PC-9 (cell line): ENCODE results near the gene PTGES2. TPM values are rescaled to one million over a fixed set of nuclear protein-coding genes. Genes with fewer than 3 reads are reported as not detected.

Experiments used
- BruUV-seq: library from RNA; stranded (reverse); fragments of 400-500 nt; replicated peaks from 2 replicates; lab custom pipeline; 2021; lab: Mats Ljungman, UMichigan
- CTCF ChIA-PET: fragments of 300-600 bp; sonication (Branson Sonifier 250); formaldehyde crosslinking; loops from one replicate; lab custom pipeline; 2022; ENCODE audit warnings: antibody characterized with exemption; lab: Charles Lee
- POLR2A ChIA-PET: fragments of 300-600 bp; sonication (Branson Sonifier 250); formaldehyde crosslinking; loops from one replicate; lab custom pipeline; 2022; ENCODE audit warnings: antibody characterized with exemption; ENCODE audit not compliant: unreplicated experiment; lab: Charles Lee
- DNase-seq, 2 experiments: peaks; one replicate each; pipeline versions ENCODE4 v3.0.0 to v3.0.0-alpha.2; 2015 to 2022; ENCODE audit warnings: mixed read lengths in 1 of 2
- H2AFZ ChIP-seq: fragments of 200-600 bp; sonication (generic); 2 replicates; pipeline ENCODE4 v1.8.1; 2017; ENCODE audit warnings: antibody characterized with exemption
- H3F3A ChIP-seq: fragments of 200-600 bp; sonication (generic); 2 replicates; pipeline ENCODE4 v1.8.1; 2017; ENCODE audit warnings: antibody characterized with exemption, mild to moderate bottlenecking, low read depth; ENCODE audit not compliant: insufficient read depth
- H3K27ac ChIP-seq: fragments of 200-600 bp; sonication (generic); 2 replicates; pipeline ENCODE4 v1.6.1; 2016; ENCODE audit warnings: mixed run types
- H3K27me3 ChIP-seq: fragments of 200-600 bp; sonication (generic); 2 replicates; pipeline ENCODE4 v1.6.1; 2016; ENCODE audit warnings: low read depth, mixed run types; ENCODE audit not compliant: insufficient read depth
- H3K36me3 ChIP-seq: fragments of 200-600 bp; sonication (generic); 2 replicates; pipeline ENCODE4 v1.6.1; 2016; ENCODE audit warnings: low read depth, mixed run types
- H3K4me1 ChIP-seq: fragments of 200-600 bp; sonication (generic); replicated peaks from 2 replicates; pipeline ENCODE4 v1.6.1; 2016; ENCODE audit warnings: mixed run types; ENCODE audit not compliant: insufficient read depth
- H3K4me2 ChIP-seq: fragments of 200-600 bp; sonication (generic); 2 replicates; pipeline ENCODE4 v1.6.1; 2017; ENCODE audit warnings: mixed run types
- H3K4me3 ChIP-seq: fragments of 200-600 bp; sonication (generic); 2 replicates; pipeline ENCODE4 v1.6.1; 2016; ENCODE audit warnings: mixed run types
- H3K79me2 ChIP-seq: fragments of 200-600 bp; sonication (generic); 2 replicates; pipeline ENCODE4 v1.6.1; 2017; ENCODE audit warnings: low read depth, mixed run types
- H3K9me2 ChIP-seq: fragments of 200-600 bp; sonication (generic); 2 replicates; pipeline ENCODE4 v1.8.1; 2017; ENCODE audit warnings: mild to moderate bottlenecking; ENCODE audit not compliant: insufficient read depth
- H3K9me3 ChIP-seq: fragments of 200-600 bp; sonication (generic); 2 replicates; pipeline ENCODE4 v1.8.1; 2016; ENCODE audit warnings: low read depth; ENCODE audit not compliant: insufficient read depth
- H4K20me1 ChIP-seq: fragments of 200-600 bp; sonication (generic); 2 replicates; pipeline ENCODE4 v1.8.1; 2017; ENCODE audit not compliant: insufficient read depth
- EZH2 ChIP-seq: fragments of 200-600 bp; sonication (generic); IDR thresholded peaks from 2 replicates; pipeline ENCODE4 v1.8.0; 2017; ENCODE audit warnings: antibody characterized with exemption, low read depth
- intact Hi-C: fragments of 100-400 bp; cut with micrococcal nuclease; formaldehyde crosslinking; loops from one replicate; pipeline ENCODE4 v1.10.0; 2022; ENCODE audit not compliant: unreplicated experiment
- total RNA-seq: library from RNA; stranded (reverse); gene quantifications from 2 replicates; pipeline ENCODE4 v1.2.3, GENCODE V29; 2021
- TF ChIP-seq, protein P1 (sequence below): fragments of 200-600 bp; sonication (generic); conservative IDR thresholded peaks from 2 replicates; pipeline ENCODE4 v1.6.1; 2017; ENCODE audit warnings: mixed run types, antibody characterized with exemption, mild to moderate bottlenecking, moderate library complexity

PTGES2 gene
- total RNA-seq, 1 experiment from 2014 or later: 95.2 TPM

DNA sequence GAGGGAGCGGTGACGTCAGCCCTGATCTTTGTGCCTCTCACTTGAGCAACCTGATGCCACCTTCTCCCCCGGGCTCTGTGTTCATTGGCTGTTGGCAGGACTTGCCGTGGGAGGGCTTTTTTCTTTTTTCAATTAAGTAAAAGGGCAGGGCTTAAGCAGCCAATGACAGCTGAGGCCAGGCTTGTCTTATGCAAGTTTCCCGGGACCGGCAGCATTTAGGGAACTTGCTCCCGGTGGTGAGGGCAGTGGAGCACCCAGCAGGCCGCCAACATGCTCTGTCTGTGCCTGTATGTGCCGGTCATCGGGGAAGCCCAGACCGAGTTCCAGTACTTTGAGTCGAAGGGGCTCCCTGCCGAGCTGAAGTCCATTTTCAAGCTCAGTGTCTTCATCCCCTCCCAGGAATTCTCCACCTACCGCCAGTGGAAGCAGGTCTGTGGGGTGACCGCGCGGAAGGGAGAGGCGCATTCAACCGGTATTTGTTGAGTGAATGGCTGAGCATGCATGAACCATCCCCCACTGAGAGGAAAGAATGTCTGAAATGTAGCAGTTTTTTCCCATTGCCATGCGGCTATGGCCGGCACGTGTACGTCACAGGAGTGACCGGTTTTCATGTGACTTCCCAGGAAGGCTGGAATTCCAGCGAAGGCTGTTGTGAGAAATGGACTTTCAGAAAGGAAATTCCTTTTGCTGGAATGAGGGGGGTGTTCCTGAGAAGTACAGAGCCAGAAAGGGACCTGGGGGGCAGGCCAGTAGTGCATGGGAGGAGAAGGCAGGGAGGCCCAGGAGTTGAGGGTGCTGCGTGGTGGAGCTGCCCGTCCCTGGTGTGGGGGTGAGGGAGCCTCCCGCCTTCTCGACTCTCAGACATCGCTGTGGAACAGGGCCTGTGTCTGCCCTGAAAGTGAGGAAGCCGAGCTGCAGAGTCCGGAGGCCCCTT lies 29.0 kb downstream of the PTGES2 start:
- H3K27me3 ChIP-seq: no peaks in the 10 kb centered on the region
- H3K27ac ChIP-seq: peak overlapping the region; percentile 82
- ChIA-PET CTCF (interaction anchor here (1.0 to 1.2 kb wide), 3 partner anchors 10 to 31 kb away, joined by 3 to 5 read pairs (median 3); partner anchors contain the start of gene NAIF1), POLR2A (interaction anchor here (0.7 to 0.9 kb wide), 3 partner anchors 124 to 1113 kb away, joined by 3 to 8 read pairs (median 4); no protein-coding TSS in a partner anchor)
- peaks cover 33% of the 10 kb centered on the region for H3F3A ChIP-seq
- DNase-seq: peak; percentile 95 to 97
- H3K9me3 ChIP-seq: no peaks in the 10 kb centered on the region
- H3K4me3 ChIP-seq: peak overlapping the region; percentile 56
- 0 out of 2 replicates have a peak overlapping the region, but pooled peaks have one; percentile 31 for H2AFZ ChIP-seq
- peaks cover 38% of the 10 kb centered on the region for H3K4me1 ChIP-seq
- H3K9me2 ChIP-seq: no peaks in the 10 kb centered on the region
- TF ChIP-seq, protein P1, sequence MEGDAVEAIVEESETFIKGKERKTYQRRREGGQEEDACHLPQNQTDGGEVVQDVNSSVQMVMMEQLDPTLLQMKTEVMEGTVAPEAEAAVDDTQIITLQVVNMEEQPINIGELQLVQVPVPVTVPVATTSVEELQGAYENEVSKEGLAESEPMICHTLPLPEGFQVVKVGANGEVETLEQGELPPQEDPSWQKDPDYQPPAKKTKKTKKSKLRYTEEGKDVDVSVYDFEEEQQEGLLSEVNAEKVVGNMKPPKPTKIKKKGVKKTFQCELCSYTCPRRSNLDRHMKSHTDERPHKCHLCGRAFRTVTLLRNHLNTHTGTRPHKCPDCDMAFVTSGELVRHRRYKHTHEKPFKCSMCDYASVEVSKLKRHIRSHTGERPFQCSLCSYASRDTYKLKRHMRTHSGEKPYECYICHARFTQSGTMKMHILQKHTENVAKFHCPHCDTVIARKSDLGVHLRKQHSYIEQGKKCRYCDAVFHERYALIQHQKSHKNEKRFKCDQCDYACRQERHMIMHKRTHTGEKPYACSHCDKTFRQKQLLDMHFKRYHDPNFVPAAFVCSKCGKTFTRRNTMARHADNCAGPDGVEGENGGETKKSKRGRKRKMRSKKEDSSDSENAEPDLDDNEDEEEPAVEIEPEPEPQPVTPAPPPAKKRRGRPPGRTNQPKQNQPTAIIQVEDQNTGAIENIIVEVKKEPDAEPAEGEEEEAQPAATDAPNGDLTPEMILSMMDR: no peak
- TF ChIP-seq EZH2: no peak
- peaks cover 51% of the 10 kb centered on the region for H3K79me2 ChIP-seq
- intact Hi-C loops: loop anchor here (2.0 to 5.0 kb wide), 4 partner anchors 20 to 162 kb away; partner anchors contain the start of genes DPM2 and SLC25A25
- no peaks in the 10 kb centered on the region for H3K36me3 ChIP-seq
- H4K20me1 ChIP-seq: peaks cover 9% of the 10 kb centered on the region; the same call in 1 of the 2 replicates
- peak overlapping the region; percentile 98 for H3K4me2 ChIP-seq
- TSS peak; percentile 75 for BruUV-seq

DNA sequence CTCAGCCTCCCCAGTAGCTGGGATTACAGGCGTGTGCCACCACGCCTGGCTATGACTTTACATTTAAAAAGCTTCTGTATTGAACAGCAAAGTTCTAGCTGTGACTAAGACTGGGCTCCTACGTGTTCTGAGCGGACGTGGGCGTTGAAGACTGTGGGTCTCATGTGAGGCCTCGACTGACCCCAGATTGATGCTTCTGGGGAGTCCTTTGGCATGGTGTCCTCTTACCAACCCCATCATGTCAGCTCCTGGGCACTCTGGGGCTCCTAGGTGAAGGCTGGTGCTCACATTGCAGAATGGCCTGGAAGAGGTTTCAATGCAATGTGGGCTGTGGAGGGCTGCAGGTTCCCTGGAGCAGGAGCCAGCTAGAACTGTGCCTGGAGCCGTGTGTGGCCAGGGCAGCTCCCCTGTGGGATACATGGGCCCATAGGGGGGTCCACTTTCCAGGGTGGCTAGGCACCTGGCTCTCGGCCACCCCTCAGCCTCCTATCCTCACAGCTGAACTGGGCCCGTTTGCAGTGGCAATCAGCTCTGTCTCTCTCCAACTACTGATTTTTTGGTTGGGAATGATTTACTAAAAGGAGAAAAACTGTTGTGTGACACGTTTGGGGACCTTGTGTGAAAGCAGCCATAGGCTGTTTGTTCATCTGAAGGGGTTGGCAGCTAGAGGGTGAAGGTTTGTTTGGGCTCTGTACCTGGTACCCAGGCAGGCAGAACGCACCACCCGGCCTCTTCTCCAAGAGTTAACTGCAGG lies 29.8 kb downstream of the PTGES2 start:
- H3K4me2 ChIP-seq: peak overlapping the region; percentile 98
- peaks cover 54% of the 10 kb centered on the region for H3K79me2 ChIP-seq
- ChIA-PET POLR2A (interaction anchor here (0.8 to 0.9 kb wide), 2 partner anchors 123 to 577 kb away, joined by 4 to 8 read pairs; no protein-coding TSS in a partner anchor), CTCF (interaction anchor here (0.5 to 1.2 kb wide), 4 partner anchors 9 to 398 kb away, joined by 3 to 5 read pairs (median 3); partner anchors contain the start of gene NAIF1)
- TSS peak; percentile 21 for BruUV-seq
- H3F3A ChIP-seq: peaks cover 41% of the 10 kb centered on the region
- H3K27ac ChIP-seq: peak overlapping the region; percentile 82
- H3K9me2 ChIP-seq: no peaks in the 10 kb centered on the region
- H3K4me1 ChIP-seq: peaks cover 41% of the 10 kb centered on the region
- H3K36me3 ChIP-seq: no peaks in the 10 kb centered on the region
- TF ChIP-seq, protein P1: no peak
- no peak for TF ChIP-seq EZH2
- peaks cover 9% of the 10 kb centered on the region; the same call in 1 of the 2 replicates for H4K20me1 ChIP-seq
- H3K4me3 ChIP-seq: no peak overlapping the region
- H3K9me3 ChIP-seq: no peaks in the 10 kb centered on the region
- no peak overlapping the region for H2AFZ ChIP-seq
- intact Hi-C loops: loop anchor here (2.0 to 5.0 kb wide), 4 partner anchors 19 to 161 kb away; partner anchors contain the start of genes DPM2 and SLC25A25
- no peaks in the 10 kb centered on the region for H3K27me3 ChIP-seq
- no peak for DNase-seq
